ENCODE measurements around the gene YKT6.

YKT6 gene

DNA sequence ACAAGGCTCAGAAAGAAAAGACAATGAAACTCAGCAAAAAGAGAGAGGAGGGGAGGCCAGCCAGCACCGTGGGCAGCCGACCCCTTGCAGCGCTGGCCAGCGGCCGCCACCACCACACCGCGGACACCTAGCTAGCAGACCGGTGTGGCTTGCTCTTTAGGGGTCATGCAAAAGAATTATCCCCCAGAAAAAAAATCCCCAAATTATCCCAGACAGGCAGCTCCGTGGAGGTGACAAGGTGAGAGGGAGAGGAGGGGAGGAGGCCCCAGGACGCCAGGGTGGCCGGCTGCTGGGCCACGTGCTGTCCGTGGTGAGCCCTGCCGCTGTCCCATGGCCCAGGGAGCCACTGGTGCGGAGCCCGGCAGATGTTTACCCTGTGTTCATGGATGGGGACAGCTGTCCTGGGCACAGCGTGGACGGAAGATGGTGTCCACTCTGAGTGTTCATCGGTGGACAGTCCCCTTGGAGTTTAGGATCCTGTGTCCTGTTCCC, 16.5 kb downstream of the YKT6 start:
- no peak for TF ChIP-seq SIN3A (IDR thresholded peaks at IDR 0.05; ENCODE audit: borderline replicate concordance, insufficient read depth, low read length)
- no peak for TF ChIP-seq TAF1 (IDR thresholded peaks at IDR 0.05; ENCODE audit: borderline replicate concordance, insufficient read depth, low read length)
- TF ChIP-seq, protein P1, sequence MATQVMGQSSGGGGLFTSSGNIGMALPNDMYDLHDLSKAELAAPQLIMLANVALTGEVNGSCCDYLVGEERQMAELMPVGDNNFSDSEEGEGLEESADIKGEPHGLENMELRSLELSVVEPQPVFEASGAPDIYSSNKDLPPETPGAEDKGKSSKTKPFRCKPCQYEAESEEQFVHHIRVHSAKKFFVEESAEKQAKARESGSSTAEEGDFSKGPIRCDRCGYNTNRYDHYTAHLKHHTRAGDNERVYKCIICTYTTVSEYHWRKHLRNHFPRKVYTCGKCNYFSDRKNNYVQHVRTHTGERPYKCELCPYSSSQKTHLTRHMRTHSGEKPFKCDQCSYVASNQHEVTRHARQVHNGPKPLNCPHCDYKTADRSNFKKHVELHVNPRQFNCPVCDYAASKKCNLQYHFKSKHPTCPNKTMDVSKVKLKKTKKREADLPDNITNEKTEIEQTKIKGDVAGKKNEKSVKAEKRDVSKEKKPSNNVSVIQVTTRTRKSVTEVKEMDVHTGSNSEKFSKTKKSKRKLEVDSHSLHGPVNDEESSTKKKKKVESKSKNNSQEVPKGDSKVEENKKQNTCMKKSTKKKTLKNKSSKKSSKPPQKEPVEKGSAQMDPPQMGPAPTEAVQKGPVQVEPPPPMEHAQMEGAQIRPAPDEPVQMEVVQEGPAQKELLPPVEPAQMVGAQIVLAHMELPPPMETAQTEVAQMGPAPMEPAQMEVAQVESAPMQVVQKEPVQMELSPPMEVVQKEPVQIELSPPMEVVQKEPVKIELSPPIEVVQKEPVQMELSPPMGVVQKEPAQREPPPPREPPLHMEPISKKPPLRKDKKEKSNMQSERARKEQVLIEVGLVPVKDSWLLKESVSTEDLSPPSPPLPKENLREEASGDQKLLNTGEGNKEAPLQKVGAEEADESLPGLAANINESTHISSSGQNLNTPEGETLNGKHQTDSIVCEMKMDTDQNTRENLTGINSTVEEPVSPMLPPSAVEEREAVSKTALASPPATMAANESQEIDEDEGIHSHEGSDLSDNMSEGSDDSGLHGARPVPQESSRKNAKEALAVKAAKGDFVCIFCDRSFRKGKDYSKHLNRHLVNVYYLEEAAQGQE (IDR thresholded peaks at IDR 0.05; ENCODE audit: insufficient read depth in 1 of 2, low read depth in 2 of 2, low read length in 2 of 2): no peak
- TF ChIP-seq POLR2AphosphoS5 (IDR thresholded peaks at IDR 0.05; ENCODE audit: low read depth, low read length): no peak
- TF ChIP-seq FOXP2 (optimal IDR thresholded peaks at IDR 0.05; ENCODE audit: borderline replicate concordance, extremely low read depth, extremely low read length, insufficient read depth): no peak

DNA sequence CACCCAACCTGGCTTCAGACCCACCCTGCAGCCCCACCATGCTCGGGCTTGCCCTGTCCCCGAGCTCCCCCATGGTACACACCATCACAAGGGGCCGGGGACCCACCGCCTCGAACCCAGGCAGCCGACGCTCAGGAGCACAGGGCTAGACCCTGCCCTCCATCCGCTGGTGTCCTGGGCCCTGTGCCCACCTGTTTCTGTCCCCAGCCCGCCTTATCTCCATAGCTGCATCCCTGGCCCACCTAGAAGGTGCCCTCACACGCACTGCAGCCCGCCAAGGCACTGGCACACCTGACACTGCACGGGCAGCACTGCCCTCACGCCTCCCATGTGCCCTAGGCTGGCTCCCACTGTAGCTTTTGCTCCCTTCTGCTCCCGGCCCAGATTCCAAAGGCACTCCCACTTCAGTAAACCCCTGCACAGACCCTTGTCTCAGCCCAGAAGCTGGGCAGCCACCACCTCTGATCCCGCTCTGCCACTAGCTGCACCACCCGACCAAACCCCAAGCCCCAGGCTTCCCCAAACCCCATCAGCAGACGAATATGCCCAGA, 17.1 kb downstream of the YKT6 start:
- TF ChIP-seq, protein P1 (IDR thresholded peaks at IDR 0.05; ENCODE audit: insufficient read depth in 1 of 2, low read depth in 2 of 2, low read length in 2 of 2): no peak
- no peak for TF ChIP-seq TAF1 (IDR thresholded peaks at IDR 0.05; ENCODE audit: borderline replicate concordance, insufficient read depth, low read length)
- no peak for TF ChIP-seq POLR2AphosphoS5 (IDR thresholded peaks at IDR 0.05; ENCODE audit: low read depth, low read length)
- no peak for TF ChIP-seq FOXP2 (optimal IDR thresholded peaks at IDR 0.05; ENCODE audit: borderline replicate concordance, extremely low read depth, extremely low read length, insufficient read depth)
- no peak for TF ChIP-seq SIN3A (IDR thresholded peaks at IDR 0.05; ENCODE audit: borderline replicate concordance, insufficient read depth, low read length)

DNA sequence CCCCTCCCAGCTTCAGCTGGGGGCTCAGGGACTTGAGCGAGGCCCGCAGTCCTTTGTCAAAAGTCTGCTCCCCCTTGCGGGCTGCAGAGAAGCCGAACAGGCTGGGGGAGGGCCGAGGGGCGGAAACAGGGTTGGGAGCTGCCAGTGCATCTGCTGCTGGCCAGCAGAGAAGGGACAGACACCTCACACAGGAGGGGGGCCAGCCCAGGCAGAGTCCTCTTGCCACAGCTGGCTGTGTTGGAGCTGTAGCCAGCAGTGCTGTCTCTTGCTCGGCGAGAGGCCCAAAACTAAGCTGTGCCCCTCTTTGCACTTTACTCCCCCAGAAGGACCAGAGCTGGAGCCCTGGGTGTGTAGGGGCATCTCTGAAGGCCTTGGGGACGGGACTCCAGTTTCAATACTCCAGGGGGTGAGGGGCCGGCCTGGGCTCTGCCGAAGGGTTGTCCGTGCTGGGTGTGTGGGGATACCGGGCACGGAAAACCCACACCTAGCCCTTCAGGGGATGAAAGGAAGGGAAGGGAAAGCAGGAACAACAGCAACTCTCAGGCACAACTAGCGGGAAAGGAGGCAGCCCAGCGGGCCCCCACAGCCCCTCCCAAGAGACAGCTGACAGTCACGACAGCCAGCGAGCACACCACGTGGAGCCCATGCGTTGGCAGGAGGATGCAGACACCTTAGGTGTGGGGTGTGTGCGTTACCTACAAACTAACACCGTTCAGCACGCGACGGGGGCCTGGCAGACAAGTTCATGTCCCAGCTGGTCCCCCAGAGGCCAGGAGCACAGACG, 17.8 kb downstream of the YKT6 start:
- no peak for TF ChIP-seq SIN3A (IDR thresholded peaks at IDR 0.05; ENCODE audit: borderline replicate concordance, insufficient read depth, low read length)
- TF ChIP-seq POLR2AphosphoS5 (IDR thresholded peaks at IDR 0.05; ENCODE audit: low read depth, low read length): no peak
- TF ChIP-seq, protein P1 (IDR thresholded peaks at IDR 0.05; ENCODE audit: insufficient read depth in 1 of 2, low read depth in 2 of 2, low read length in 2 of 2): no peak
- TF ChIP-seq TAF1 (IDR thresholded peaks at IDR 0.05; ENCODE audit: borderline replicate concordance, insufficient read depth, low read length): no peak
- no peak for TF ChIP-seq FOXP2 (optimal IDR thresholded peaks at IDR 0.05; ENCODE audit: borderline replicate concordance, extremely low read depth, extremely low read length, insufficient read depth)

DNA sequence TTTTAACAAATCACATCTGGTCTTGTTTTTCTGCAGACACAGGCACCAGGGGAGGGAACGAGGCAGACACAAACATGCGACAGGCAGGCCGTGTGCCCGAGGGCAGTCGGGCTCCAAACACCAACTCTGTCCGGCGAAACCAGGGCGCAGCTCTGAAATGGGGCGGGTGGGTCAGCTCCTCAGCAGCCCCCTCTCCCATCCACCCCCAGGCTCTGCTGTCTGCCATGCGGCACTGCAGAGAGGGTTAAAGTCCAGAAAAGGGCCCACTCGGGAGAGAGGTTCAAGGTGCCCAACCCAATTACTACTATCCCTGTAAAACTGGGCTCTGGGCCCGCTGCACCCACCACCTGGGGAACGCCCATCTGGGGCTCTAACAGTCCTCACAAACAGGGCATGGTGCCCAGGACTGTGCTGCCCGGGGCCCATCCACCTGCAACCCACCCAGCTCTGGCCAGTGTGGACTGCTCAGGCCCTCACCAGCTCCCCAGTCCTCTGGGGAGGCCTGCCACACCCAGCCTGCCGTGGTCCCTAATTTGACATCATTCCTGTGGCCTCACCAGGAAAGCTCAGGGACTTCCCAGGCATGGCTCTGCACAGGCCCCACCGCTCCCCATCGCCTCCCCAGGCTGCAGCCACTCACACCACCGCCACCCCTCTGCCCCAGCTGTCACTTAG, 18.7 kb downstream of the YKT6 start:
- TF ChIP-seq SIN3A (IDR thresholded peaks at IDR 0.05; ENCODE audit: borderline replicate concordance, insufficient read depth, low read length): no peak
- no peak for TF ChIP-seq FOXP2 (optimal IDR thresholded peaks at IDR 0.05; ENCODE audit: borderline replicate concordance, extremely low read depth, extremely low read length, insufficient read depth)

DNA sequence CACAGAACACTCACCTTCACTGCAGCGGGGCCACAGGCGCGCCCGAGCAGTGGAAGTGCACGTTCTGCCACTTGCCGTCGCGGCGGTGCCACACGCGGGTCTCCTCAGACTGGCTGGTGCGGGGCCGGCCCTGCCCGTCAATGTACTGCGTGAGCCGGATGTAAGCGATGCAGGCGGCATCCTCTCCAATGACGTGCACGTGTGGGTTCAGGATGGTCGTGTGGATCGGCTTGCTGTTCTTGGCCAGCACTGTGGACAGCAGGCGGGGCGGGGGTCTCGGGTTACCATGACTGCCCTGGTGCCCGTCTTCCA, 19.2 kb downstream of the YKT6 start:
- TF ChIP-seq TAF1 (IDR thresholded peaks at IDR 0.05; ENCODE audit: borderline replicate concordance, insufficient read depth, low read length): no peak
- no peak for TF ChIP-seq FOXP2 (optimal IDR thresholded peaks at IDR 0.05; ENCODE audit: borderline replicate concordance, extremely low read depth, extremely low read length, insufficient read depth)
- TF ChIP-seq POLR2AphosphoS5 (IDR thresholded peaks at IDR 0.05; ENCODE audit: low read depth, low read length): no peak
- TF ChIP-seq, protein P1 (IDR thresholded peaks at IDR 0.05; ENCODE audit: insufficient read depth in 1 of 2, low read depth in 2 of 2, low read length in 2 of 2): no peak
- TF ChIP-seq SIN3A (IDR thresholded peaks at IDR 0.05; ENCODE audit: borderline replicate concordance, insufficient read depth, low read length): no peak

Data from PFSK-1 (cell line).